HepG2 (cell line): ENCODE measurements around the gene FAM24A. TPM values are rescaled to one million over a fixed set of nuclear protein-coding genes. Genes with fewer than 3 reads are reported as not detected.

Experiments used
- ARNT2 ChIP-seq: sonication (generic); formaldehyde crosslinking; IDR thresholded peaks from 2 replicates; pipeline ENCODE4 v1.8.0; 2022; ENCODE audit warnings: mild to moderate bottlenecking, low read depth, missing genetic modification reagents, moderate library complexity
- CENPX ChIP-seq: sonication (generic); formaldehyde crosslinking; IDR thresholded peaks from 2 replicates; pipeline ENCODE4 v1.9.0; 2021; ENCODE audit warnings: mild to moderate bottlenecking, missing genetic modification reagents, moderate library complexity
- HNRNPK ChIP-seq: fragments of 200-400 bp; formaldehyde crosslinking; IDR thresholded peaks from 2 replicates; pipeline ENCODE4 v1.6.1; 2018; ENCODE audit warnings: low read length, low read depth, moderate library complexity, mild to moderate bottlenecking; ENCODE audit not compliant: poor library complexity, severe bottlenecking
- JUN ChIP-seq: sonication (generic); formaldehyde crosslinking; IDR thresholded peaks from 2 replicates; pipeline ENCODE4 v1.4.0; 2020; ENCODE audit warnings: mild to moderate bottlenecking, missing genetic modification reagents
- KLF11 ChIP-seq: IDR thresholded peaks from 2 replicates; pipeline ENCODE4 v1.6.1; 2016; ENCODE audit warnings: missing compliant biosample characterization
- MLX ChIP-seq: IDR thresholded peaks from 2 replicates; pipeline ENCODE4 v1.6.1; 2016
- NR2F2 ChIP-seq: IDR thresholded peaks from 2 replicates; pipeline ENCODE4 v1.6.1; 2012; ENCODE audit warnings: low read depth, inconsistent platforms, borderline replicate concordance
- RCOR2 ChIP-seq: IDR thresholded peaks from 2 replicates; pipeline ENCODE4 v1.6.1; 2016; ENCODE audit warnings: missing biosample characterization, missing genetic modification reagents
- RFXAP ChIP-seq: sonication (generic); formaldehyde crosslinking; IDR thresholded peaks from 2 replicates; pipeline ENCODE4 v1.4.0; 2020; ENCODE audit warnings: missing genetic modification reagents, borderline replicate concordance
- SMARCC2 ChIP-seq: fragments of 450-650 bp; IDR thresholded peaks from 2 replicates; pipeline ENCODE4 v1.6.1; 2017; ENCODE audit warnings: antibody characterized with exemption, mild to moderate bottlenecking
- TOE1 ChIP-seq: sonication (generic); formaldehyde crosslinking; IDR thresholded peaks from 2 replicates; pipeline ENCODE4 v1.4.0; 2020; ENCODE audit warnings: mild to moderate bottlenecking, missing genetic modification reagents
- ZC3H4 ChIP-seq: sonication (generic); formaldehyde crosslinking; IDR thresholded peaks from 2 replicates; pipeline ENCODE4 v1.4.0; 2020; ENCODE audit warnings: missing genetic modification reagents, borderline replicate concordance
- ZNF609 ChIP-seq: sonication (generic); formaldehyde crosslinking; IDR thresholded peaks from 2 replicates; pipeline ENCODE4 v1.4.0; 2020; ENCODE audit warnings: mild to moderate bottlenecking, missing genetic modification reagents, borderline replicate concordance
- polyA plus RNA-seq, 8 experiments: library from polyadenylated mRNA; depleted of rRNA in 3 of 8; stranded (reverse) in 7 of 8; unstranded in 1 of 8; fragments of >200 nt; fragmentation: Illumina TruSeq in 4 of 8; extraction: Trizol in 4 of 8; gene quantifications; 2 replicates each; pipeline versions ENCODE4 v1.2.1 to v1.2.3, GENCODE V29; 2011 to 2016; ENCODE audit warnings: low read depth in 4 of 8, missing spikeins in 1 of 8, mixed read lengths in 1 of 8; ENCODE audit not compliant: insufficient read depth in 1 of 8
- total RNA-seq, 5 experiments: library from RNA; depleted of rRNA; stranded (reverse); fragments of >200 nt; fragmentation: Illumina TruSeq; extraction: Trizol; gene quantifications; 2 replicates each; pipeline ENCODE4 v1.2.3, GENCODE V29; 2016; ENCODE audit warnings: low read depth in 1 of 5
- TF ChIP-seq, protein P1 (sequence below): sonication (generic); formaldehyde crosslinking; IDR thresholded peaks from 2 replicates; pipeline ENCODE4 v1.4.0; 2020; ENCODE audit warnings: missing genetic modification reagents
- TF ChIP-seq, protein P2 (sequence below): sonication (generic); formaldehyde crosslinking; IDR thresholded peaks from 2 replicates; pipeline ENCODE4 v1.5.1; 2020; ENCODE audit warnings: missing genetic modification reagents, mild to moderate bottlenecking, borderline replicate concordance
- TF ChIP-seq, protein P3 (sequence below): sonication (generic); formaldehyde crosslinking; IDR thresholded peaks from 2 replicates; pipeline ENCODE4 v1.8.1; 2023; ENCODE audit warnings: missing genetic modification reagents, mild to moderate bottlenecking, borderline replicate concordance
- TF ChIP-seq, protein P4 (sequence below): sonication (generic); formaldehyde crosslinking; IDR thresholded peaks from 2 replicates; pipeline ENCODE4 v1.5.0; 2020; ENCODE audit warnings: missing genetic modification reagents

The FAM24A gene
- total and polyA plus RNA-seq, 2 of the 13 experiments (the other 11 are each of a cell fraction or from before 2014, with no cell fraction given), result not detected

- TF ChIP-seq, protein P1, sequence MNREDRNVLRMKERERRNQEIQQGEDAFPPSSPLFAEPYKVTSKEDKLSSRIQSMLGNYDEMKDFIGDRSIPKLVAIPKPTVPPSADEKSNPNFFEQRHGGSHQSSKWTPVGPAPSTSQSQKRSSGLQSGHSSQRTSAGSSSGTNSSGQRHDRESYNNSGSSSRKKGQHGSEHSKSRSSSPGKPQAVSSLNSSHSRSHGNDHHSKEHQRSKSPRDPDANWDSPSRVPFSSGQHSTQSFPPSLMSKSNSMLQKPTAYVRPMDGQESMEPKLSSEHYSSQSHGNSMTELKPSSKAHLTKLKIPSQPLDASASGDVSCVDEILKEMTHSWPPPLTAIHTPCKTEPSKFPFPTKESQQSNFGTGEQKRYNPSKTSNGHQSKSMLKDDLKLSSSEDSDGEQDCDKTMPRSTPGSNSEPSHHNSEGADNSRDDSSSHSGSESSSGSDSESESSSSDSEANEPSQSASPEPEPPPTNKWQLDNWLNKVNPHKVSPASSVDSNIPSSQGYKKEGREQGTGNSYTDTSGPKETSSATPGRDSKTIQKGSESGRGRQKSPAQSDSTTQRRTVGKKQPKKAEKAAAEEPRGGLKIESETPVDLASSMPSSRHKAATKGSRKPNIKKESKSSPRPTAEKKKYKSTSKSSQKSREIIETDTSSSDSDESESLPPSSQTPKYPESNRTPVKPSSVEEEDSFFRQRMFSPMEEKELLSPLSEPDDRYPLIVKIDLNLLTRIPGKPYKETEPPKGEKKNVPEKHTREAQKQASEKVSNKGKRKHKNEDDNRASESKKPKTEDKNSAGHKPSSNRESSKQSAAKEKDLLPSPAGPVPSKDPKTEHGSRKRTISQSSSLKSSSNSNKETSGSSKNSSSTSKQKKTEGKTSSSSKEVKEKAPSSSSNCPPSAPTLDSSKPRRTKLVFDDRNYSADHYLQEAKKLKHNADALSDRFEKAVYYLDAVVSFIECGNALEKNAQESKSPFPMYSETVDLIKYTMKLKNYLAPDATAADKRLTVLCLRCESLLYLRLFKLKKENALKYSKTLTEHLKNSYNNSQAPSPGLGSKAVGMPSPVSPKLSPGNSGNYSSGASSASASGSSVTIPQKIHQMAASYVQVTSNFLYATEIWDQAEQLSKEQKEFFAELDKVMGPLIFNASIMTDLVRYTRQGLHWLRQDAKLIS, result peak; percentile 99
- TF ChIP-seq HNRNPK (no peak), RFXAP (CRISPR knock-in tag) (peak; percentile 98), NR2F2 (no peak), KLF11 (CRISPR knock-in tag) (peak; percentile 100), CENPX (CRISPR knock-in tag) (peak; percentile 91; the same call in 1 of the 2 replicates), TOE1 (CRISPR knock-in tag) (peak; percentile 100), ZC3H4 (peak; percentile 99), ARNT2 (CRISPR knock-in tag) (peak; percentile 100), RCOR2 (CRISPR knock-in tag) (peak; percentile 94), MLX (CRISPR knock-in tag) (peak; percentile 95), JUN (CRISPR knock-in tag) (peak; percentile 93; the same call in 1 of the 2 replicates), ZNF609 (CRISPR knock-in tag) (peak; percentile 90), SMARCC2 (no peak)
- TF ChIP-seq, protein P2, sequence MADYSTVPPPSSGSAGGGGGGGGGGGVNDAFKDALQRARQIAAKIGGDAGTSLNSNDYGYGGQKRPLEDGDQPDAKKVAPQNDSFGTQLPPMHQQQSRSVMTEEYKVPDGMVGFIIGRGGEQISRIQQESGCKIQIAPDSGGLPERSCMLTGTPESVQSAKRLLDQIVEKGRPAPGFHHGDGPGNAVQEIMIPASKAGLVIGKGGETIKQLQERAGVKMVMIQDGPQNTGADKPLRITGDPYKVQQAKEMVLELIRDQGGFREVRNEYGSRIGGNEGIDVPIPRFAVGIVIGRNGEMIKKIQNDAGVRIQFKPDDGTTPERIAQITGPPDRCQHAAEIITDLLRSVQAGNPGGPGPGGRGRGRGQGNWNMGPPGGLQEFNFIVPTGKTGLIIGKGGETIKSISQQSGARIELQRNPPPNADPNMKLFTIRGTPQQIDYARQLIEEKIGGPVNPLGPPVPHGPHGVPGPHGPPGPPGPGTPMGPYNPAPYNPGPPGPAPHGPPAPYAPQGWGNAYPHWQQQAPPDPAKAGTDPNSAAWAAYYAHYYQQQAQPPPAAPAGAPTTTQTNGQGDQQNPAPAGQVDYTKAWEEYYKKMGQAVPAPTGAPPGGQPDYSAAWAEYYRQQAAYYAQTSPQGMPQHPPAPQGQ (CRISPR knock-in tag), result no peak
- TF ChIP-seq, protein P3, sequence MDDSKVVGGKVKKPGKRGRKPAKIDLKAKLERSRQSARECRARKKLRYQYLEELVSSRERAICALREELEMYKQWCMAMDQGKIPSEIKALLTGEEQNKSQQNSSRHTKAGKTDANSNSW (CRISPR knock-in tag), result peak; percentile 100
- TF ChIP-seq, protein P4, sequence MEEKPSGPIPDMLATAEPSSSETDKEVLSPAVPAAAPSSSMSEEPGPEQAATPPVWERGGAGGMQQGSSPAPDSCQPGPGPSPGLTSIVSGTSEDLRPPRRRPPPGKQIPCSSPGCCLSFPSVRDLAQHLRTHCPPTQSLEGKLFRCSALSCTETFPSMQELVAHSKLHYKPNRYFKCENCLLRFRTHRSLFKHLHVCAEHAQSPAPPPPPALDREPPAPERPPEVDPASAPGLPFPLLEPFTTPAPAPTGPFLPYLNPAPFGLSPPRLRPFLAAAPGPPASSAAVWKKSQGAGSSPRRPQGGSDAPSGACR, result peak; percentile 100
These were observed 1.6 kb downstream of the FAM24A start (continued) for GRCh38 chr10:122911889-122912484.
